H1 (cell line): ENCODE data around the gene CMC4. TPM values are rescaled to one million over a fixed set of nuclear protein-coding genes. Genes with fewer than 3 reads are reported as not detected.

ENCODE experiments used
- polyA plus RNA-seq, 7 experiments: library from polyadenylated mRNA; depleted of rRNA in 3 of 7; stranded (reverse) in 5 of 7; unstranded in 2 of 7; fragments of >200 nt in 5 of 7; fragments of 200-250 nt in 2 of 7; gene quantifications; 1 replicate in 5 of 7; 2 replicates in 1 of 7; 4 replicates in 1 of 7; pipeline versions ENCODE4 v1.2.1 to v1.2.3, GENCODE V29; 2011 to 2013; ENCODE audit warnings: missing spikeins in 2 of 7, mixed read lengths in 2 of 7
- total RNA-seq: library from RNA; stranded (reverse); fragmentation: NEBNext Ultra II Directional; extraction: Animal tissue kit (Norgen Biotek cat#: 25700); gene quantifications from 2 replicates; pipeline ENCODE4 v1.2.1, GENCODE V29; 2021
- TF ChIP-seq, protein P1 (sequence below), 3 experiments: IDR thresholded peaks; 1 replicate in 2 of 3; 2 replicates in 1 of 3; pipeline versions ENCODE4 v1.5.1 to v1.6.1; 2011; ENCODE audit warnings: low read length in 3 of 3, mild to moderate bottlenecking in 3 of 3, inconsistent platforms in 2 of 3, low read depth in 1 of 3, moderate library complexity in 1 of 3; ENCODE audit not compliant: insufficient read depth in 1 of 3; ENCODE audit errors: control extremely low read depth in 1 of 3

The CMC4 gene
- total and polyA plus RNA-seq, 2 of the 8 experiments (the other 6 are each of a cell fraction or from before 2014, with no cell fraction given) = 6.0 to 8.8 TPM

DNA sequence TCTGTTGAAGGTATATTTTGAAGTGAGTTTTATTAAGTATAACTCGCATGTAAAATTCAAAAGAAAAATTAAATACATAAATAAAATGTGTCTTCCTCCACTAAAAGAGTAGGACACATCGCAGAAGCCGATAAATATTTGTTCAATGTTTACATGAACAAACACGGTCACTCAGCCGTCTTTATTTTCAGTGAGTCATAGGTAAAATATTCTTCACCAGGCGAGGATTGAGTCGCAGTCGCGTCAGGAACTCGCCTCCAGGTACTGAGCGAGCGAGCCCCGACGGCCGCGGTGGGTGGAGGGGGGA, 44.6 kb downstream of the CMC4 start (continued):
- TF ChIP-seq, protein P1, sequence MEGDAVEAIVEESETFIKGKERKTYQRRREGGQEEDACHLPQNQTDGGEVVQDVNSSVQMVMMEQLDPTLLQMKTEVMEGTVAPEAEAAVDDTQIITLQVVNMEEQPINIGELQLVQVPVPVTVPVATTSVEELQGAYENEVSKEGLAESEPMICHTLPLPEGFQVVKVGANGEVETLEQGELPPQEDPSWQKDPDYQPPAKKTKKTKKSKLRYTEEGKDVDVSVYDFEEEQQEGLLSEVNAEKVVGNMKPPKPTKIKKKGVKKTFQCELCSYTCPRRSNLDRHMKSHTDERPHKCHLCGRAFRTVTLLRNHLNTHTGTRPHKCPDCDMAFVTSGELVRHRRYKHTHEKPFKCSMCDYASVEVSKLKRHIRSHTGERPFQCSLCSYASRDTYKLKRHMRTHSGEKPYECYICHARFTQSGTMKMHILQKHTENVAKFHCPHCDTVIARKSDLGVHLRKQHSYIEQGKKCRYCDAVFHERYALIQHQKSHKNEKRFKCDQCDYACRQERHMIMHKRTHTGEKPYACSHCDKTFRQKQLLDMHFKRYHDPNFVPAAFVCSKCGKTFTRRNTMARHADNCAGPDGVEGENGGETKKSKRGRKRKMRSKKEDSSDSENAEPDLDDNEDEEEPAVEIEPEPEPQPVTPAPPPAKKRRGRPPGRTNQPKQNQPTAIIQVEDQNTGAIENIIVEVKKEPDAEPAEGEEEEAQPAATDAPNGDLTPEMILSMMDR (IDR thresholded peaks at IDR 0.05; ENCODE audit: control extremely low read depth in 1 of 3, insufficient read depth in 1 of 3, low read depth in 1 of 3, low read length in 3 of 3) = no peak
